ENCODE data around the gene PLAA.

The PLAA gene

DNA sequence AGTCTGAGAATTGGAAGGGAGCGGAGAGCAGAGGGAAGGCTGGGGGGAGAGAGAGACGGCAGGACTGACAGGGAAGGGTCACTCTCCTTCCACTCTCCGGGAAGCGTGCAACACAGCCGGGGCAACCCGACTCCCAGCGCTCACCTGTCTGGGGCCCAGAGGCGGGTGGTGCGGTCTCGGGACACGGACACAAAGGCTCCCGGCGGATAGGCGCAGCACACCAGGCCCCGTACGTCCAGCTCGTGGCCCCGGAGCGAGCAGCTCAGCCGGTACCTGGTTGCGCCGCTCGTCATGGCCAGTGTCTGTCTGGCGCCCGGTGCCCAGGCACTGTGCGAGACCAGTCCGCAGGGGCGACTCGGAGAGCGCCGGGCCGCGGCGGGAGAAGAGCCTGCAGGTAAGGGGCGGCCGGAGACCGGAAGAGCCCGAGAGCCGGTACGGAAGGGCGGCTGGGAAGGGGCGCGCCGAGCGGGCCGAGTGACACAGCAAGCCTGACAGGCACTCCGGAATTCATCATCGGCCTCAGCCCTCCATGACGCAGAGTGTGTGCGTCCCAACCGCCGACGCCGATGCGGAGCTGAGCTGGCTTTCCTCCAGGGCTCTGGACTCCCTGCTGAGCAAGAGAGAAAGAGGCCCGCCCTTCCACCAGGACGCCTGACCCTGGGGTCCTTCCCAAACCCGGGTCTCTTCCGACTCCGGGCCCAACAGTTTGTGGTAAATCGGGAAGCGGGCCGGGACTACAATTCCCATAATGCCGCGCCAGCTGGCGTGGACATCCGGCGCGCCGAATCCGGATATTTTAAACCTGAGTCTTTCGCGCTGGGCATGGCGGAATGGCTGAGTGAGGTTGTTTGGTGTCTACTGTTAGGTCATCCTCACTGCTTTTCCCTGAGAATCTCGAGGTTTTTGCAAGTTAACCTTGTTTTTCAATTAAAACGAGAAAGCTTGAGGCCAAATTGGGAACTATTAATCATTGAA lies at the start of gene PLAA:
Gene PLAA (minus strand): TSS at position 490 of the 975 bp plus-strand sequence. CDS start 197 bp downstream, at position 293.
- DNase-seq: peak; percentile 98

DNA sequence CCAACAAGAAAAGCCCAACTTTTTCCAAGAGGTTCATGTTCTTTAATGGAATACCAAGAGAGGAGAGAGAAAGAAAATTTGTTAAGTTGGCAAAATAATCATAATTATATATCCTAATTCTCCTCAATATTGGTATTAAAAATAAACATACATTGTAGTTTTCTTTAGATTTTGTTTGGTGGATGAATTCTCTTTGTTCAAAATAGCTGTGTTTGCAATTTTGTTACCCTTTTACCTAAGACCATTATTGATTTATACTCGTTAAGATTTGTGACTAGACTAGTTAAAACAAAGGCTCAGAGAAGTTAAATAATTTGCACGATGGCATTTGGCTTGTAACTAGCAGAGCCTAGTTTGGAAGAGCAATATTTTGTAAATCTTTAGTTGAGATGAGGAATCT lies 48.8 kb upstream of the PLAA start:
- no peak for DNase-seq

DNA sequence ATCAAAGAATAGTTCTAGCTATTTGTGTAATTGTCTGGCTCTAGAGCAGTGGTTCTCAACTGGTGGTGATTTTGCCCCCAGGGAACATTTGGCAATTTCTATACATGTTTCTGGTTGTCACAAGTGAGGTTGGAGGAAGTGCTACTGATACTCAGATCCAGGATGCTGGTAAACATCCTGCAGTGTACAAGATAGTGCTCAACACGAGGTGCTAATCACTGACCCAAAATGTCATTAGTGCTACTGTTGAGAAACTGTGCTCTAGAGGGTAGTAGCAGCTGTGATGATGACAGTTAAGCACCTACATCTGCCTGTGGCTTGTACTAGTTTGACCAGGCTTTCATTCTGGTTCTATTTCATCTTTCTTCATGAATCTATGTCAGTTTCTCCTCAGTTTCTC lies 36.3 kb upstream of the PLAA start:
- no peak for DNase-seq

DNA sequence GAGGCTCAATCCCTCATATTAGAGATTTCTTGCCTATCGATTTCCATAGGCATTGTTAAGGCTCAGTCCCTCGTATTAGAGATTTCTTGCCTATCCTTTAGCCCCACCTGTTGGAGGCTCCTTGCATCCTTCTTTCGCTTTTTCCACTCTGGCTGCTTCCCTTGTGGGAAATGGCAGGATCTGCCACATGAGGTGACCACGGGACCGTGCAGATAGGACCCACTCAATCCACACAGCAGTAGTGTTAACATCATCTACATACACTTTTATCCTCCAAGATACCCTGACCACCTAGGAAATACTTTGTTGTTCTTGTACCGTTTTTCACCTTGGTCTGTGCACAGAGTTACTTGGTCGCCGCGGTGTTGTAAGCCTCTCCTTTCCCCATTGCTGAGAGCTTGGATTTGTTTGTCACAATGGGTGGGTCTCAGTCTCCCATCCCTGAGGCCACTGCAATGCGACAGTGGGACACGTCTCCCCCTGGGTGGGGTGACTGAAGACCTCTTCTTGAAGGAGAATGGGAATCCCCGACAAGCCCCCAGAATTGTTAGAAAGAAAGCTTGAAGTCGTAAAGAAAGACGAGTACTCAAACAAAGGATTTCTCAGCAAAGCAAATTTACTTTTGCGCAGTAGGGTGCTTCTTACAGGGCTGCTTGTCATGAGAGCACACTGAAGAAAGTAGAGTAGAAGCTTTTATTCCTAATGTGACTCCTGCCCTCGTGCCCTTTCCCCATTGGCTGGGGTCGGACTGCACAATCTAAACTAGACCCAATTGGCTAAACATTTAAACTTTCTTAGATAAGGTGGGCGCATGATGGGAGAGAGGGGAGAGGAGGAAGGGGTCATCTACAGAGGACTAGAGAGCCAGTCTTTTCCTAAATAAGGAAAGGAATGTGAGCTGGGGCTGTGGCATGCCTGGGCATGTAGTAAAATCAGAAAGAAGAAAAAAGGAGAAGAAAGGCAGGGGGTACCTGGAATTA lies 29.0 kb upstream of the PLAA start:
- peak; percentile 23 for DNase-seq

DNA sequence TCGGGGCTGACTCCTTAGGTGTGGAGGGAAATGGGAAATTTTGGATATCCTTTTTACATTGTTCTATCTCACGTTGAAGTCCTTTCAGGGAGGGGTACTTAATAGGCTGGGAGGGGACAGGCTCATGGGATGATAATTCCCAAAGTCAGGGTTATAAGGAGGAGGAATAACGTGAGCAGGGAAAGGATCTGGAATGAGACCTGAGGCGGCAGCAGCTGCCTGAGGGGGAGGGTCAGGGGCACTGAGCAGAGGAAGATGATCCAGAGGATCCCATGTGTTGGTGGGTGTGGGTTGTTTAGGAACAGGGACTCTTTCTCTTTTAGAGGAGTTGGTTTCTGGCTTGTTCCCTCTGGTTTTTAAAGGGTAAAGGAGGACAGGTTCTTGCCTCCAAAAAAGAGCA lies 27.9 kb upstream of the PLAA start:
- no peak for DNase-seq

DNA sequence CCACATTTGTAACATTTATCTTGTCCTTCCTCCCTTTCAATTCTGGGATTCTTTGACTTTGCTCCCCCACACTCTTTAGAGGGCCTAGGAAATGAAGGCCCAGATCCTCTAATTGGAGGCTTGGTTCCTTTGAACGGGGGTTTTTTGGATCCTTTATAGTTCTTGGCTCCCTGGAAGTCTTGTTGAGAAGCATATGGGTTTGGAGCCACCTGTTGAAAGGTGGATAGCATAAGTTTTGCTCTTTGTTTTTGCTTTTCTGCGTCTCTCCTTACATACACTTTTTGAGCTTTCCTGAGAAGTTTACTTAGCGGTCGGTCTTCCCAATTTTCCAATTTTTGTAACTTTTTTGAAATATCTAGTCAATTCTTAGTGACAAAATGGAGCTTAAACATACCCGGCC lies 26.9 kb upstream of the PLAA start:
- no peak for DNase-seq

DNA sequence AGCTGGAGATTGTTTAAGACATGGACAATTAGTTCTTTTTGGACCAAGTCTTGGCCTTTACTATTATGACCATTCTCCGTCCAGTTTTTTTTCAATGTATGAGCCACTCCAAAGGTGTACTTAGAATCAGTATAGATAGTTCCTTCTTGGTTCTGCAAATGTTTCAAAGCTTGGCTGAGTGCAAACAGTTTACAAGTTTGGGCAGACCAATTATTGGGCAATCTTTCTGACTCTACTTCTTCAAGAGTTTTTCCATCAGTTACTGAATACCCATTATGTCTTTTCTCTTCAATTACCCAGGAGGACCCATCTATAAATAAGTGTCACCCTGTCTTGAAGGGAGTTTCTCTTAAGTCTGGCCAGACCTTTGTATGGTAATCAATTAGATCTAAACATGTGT lies 24.7 kb upstream of the PLAA start:
- no peak for DNase-seq

DNA sequence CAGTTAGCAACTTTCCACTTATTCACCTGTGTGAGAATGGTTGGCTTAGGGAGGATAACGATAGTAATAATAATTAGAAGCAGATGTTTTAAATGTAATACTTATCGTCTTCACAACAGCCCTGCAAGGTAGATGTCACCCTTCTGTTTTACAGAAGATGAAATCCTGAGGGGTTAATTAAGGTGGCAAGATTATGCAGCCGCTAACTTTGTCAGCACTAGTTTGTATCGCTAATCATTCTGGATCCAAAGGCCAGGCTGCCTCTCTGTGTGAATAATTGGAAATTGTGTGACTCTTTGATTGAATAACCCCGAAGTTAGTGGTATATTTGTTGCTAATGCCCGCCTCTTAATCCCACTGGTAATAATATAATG lies 9.8 kb upstream of the PLAA start:
- no peak for DNase-seq

DNA sequence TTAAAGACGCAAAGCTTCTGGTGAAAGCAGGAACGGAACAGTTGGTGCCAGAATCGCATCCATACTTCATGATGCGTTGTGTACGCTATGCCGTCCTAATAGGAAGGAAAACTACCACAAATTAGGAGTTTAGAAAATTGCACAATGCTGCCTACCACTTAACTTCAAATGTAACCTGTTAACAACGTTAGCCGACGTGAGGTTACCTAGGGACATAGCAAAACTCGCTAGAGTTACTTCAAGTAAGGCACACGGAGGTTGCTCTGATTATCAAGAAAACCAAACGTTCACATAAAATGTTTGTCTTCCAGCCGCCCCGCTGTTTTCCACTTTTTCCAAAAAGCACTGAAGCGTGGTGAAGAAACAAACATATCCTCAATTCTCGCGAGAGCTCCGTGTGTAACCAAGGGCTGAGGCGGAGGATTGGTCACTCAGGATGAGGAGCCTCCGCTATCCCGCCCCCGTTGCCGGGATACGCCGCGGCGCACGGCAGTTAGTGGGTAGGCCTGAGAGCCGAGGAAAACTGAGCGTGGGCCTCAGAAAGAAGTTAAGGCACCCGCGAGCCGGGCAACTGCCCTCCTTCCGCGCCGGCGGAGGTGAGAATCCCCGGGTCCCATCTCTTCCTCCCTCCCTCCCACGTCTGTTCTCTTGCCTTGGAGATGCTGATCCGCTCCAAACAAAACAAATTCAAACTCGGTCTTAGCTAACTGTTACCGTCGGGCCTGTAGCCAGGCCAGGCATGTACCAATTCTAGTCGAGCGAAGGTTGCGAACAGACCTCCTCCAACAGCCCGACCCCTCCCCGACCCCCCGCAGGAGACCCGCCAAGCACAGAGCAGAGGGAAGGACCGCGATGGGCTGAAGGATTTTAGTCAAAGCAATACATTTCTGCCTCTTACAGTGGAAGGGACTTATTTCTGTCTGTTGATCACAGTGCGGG lies 9.1 kb upstream of the PLAA start, which contains the start of gene IFT74:
Gene IFT74 (plus strand): TSS at position 492 of the 939 bp plus-strand sequence. CDS start 5,556 bp downstream, outside the sequence.
- DNase-seq: peak; percentile 99

DNA sequence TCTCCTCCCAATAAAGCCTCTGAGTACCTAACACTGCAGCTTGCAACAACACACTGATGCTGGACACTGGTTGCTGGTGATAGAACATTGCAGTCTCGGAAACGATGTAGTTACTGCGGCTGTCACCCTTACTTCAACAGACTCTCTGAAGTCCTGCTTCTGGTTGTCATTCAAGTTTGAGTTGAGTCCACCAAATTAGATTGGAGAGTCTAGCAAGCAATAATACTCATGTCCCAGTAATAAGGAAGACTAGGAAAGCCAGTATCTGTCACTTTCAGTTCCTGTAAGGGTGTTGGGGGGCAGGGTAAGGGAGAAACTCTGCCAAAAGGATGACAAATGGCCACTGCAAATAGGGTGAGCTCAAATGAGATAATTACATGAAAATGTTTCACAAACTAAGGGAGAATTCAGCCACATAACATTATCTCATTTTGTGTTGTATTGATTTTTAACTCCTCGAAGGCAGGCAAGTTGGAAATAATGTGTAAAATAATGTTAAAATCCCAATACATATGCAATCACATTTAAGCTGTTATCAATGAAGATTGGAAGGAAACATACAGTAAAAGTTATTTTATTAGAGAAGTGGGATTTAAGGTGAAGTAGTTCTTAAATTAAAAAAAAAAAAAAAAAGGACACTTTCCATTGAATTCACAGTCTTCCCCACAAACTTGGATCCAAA lies 8.3 kb upstream of the PLAA start:
- DNase-seq: peak; percentile 49

DNA sequence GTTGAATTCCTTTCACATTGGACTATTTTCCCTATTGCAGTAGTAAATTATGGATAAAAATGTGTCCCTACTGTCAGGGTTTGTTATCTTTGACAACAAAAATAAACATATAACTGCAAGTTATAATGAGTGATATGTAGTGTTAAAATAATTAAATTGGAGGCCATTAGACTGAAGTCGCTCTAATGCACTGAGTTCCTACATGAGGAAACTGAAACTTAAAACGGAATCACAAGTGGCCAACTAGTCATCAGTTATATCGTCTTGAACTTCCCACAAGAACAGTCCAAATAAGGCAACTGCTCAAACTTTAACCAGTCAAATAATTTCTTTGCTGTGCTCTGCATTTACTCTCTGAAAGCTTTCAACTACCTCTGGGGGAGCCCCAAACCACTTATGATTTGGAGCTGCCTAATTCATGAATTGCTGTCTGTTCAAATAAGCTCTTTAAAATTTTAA lies 7.0 kb upstream of the PLAA start:
- DNase-seq: no peak

DNA sequence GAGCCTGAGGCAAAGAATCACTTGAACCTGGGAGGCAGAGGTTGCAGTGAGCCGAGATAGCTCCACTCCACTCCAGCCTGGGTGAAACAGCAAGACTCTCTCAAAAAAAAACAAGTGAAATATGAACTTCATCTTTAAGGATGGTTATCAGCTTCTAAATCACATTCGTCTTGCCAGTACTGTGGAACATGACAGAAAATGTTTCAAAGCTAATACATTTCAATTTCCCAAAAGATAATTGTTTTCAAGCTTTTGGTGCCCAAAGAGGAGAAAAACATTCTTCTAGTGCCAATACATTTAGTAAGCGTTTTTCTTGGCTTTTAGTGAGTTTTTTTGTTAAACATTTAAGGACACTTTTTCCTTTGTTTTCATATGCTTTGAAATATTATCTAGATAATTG lies 4.8 kb upstream of the PLAA start:
- no peak for DNase-seq

DNA sequence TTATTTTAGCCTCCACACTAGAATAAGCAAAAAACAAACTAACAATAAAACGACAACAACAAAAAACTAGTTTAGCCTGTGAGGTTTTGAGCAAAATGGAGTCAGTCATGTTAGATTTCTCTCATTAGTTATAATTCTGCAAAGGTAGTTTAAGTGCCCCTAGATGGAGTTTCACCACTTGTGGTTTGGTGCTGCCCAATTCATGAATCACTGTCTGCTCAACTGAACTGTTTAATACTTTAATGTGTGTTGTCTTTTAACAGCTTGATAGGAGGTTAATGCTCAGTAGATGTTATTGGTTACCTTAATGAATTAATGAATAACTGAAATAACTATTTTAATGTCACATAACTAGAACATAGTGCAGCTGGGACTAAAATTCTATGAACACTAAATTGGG lies 3.5 kb upstream of the PLAA start:
- no peak for DNase-seq

DNA sequence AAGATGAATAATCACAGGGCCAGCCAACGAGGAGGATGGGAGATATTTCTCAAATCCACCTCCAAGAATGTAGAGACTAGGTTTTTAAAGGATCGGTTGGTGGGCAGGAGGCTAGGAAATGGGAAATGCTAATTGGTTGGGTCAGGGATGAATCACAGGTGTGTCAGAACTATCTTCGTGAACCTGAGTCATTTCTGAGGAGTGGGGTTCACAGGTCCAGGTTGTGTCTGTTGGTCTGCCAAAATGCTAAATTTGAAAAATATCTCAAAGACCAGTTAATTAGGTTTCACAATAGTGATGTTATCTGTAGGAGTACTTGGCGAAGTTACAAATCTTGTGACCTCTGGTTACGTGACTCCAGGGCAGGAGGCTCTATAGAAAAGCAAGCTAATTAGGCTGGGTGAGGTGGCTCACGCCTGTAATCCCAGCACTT lies 2.6 kb upstream of the PLAA start:
- DNase-seq: no peak

DNA sequence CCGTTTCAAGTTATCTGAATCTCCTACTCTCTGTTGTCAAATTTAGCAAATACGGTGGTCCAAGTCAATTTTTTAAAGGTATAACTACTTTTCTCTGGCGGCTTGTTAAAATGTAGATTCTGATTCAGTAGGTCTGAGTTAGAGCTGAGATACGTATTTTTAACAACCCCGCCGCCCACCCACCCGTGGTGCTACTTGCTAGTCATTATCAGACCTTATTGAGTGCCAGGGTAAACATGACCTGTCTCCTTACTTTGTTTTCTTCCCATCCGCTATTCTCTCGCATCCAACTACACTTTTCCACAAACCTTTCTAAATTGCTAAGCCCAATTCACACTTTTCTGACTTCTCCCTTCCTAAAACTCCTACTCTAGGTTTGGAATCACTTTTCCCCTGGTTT lies 694 bp upstream of the PLAA start:
- DNase-seq: no peak

DNA sequence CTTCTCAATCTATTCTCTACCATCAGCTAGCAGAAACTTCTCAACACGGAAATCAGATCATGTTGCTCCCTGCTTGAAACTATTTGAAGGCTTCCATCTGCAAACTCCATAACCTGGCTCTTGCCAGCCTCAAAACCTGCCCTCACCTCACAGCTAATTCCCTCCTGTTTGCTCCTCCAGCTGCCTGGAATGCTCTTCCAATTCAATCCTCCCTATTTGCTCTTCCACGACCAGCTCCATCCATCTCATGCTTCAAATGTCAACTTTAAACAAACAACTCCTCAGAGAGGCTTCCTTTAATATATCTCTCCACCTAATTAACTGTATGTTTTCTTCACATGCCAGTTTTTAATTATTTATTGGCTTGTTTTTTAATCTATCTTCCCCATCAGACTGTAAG lies 1.5 kb downstream of the PLAA start:
- no peak for DNase-seq

DNA sequence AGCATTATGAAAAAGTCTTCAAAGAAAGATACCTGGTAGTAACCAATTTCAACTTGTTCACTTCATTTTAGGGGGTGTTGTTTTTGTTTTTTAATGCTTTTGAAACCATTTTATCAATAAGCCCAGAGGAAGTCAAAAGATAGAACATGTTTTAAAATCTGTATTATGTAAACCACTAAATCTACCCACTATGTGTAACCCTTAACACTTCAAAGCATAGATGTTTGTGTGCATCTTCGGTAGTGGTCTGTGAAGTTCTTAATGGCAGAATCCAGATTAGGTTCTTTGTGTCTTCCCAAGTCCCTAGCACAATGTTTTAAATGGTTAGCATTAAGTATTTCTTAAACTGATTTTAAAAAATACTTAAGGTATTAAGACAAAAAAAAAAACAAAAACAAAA lies 6.3 kb downstream of the PLAA start:
- no peak for DNase-seq

DNA sequence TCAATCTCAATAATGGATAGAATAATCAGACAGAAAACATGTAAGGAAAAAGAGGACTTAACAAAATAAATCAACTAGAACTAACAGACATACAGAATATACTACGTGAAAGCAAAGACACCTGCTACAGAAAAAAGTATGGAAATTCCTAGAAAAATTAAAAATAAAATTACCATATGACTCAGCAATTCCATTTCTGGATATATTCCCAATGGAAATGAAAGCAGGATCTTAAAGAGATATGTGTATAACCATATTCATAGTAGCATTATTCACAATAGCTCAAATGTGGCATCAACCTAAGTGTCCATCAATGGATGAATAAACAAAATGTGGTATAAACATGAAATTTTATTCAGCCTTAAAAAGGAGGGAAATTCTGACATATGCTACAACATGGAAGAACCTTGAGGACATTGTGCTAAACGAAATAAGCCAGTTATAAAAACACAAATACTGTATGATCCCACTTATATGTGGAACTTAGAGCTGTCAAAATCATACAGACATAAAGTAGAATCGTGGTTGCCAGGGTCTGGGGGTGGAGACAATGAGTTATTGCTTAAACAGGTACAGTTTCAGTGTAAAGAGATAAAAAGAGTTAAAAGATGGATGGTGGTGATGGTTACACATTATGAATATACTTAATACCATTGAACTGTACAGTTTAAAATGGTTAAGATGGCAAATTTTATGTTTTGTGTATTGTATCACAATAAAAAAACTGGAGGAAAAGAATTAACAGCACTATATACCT lies 6.9 kb downstream of the PLAA start:
- no peak for DNase-seq

DNA sequence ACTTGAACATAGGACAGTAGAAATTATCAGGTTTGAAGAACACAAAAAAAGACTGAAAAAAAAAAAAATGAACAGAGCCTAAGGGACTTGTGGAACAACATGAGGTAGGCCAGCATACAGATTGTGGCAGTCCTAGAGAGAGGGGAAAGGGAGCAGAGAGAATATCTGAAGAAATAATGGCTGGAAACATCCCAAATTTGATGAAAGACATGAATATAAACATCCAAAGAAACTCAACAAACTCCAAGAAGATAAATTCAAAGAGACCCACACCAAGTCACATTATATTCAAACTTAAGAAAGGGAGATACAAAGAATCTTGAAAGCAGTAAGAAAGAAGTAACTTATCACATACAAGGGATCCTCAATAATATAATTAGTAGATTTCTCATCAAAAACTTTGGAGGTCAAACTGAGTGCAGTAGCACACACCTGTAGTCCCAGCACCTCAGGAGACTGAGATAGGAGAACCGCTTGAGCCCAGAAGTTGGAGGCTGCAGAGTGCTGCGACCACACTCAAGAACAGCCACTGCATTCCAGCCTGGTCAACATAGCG lies 9.1 kb downstream of the PLAA start:
- DNase-seq: no peak

DNA sequence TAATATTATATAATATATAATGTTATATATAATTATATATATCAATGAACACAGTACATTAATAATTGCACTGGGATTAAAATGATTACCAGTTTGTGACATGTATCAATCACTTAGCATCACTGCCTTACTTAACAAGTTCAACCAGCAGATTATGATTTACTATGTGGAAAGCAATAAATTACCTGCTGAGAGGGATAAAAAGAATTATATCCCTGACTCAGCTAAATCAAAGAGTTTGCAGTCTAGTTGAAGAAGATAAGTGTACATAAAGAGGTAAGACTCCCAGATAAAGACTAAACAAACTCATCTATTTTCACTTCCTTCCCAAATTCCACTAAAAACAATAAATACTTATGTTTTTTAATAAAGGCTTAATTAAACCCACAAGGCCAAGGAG lies 11.2 kb downstream of the PLAA start:
- no peak for DNase-seq
